GM19328 (cell line): ENCODE results near the gene TRAPPC11.

ENCODE experiments used
- ATAC-seq: cut with Tn5 transposase; IDR thresholded peaks from one replicate; pipeline ENCODE4 v1.9.1; 2021; ENCODE audit warnings: mild to moderate bottlenecking, moderate library complexity; ENCODE audit not compliant: unreplicated experiment

Gene TRAPPC11

DNA sequence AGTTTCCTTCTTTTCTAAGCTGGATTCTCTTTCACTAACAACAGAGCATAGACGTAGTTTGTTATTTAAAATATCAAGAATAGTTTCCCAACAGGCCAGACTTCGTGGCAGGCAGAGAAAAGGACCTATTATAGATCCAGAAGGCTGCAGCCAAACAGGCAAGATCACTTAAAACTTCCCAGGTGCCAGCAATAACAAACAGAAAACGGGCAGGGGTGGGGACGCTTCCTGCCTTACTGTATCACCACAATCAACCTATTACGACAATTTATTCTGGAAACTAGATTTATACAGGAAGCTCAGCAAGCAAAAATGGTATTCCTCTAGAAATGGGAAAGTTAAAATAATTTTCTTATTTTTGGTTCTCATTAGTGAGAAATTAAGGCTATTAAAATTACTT lies 22.2 kb upstream of the TRAPPC11 start:
- ATAC-seq: no peak

DNA sequence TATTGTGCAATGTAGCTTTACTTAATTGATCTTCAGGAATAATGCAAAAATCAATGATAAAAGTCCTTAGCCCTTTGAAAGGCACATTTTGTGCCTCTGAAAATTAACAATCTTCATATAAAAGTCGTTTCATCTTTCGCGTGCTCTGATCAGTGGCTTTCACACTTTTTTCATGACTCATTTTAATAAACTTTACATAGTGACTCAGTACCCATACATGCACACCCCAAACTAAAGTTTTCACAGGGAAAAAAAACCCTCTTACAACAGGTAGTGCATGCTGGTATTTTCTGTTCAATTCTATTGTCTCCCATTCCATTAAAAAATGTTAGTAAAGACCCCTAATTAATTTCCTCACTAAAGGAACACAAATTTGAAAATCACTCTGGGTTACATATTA lies 21.6 kb upstream of the TRAPPC11 start:
- ATAC-seq: no peak

GRCh38 chr4:183638436-183638835 lies 20.7 kb upstream of the TRAPPC11 start:
- ATAC-seq: no peak

- no peak for ATAC-seq
Observed at GRCh38 chr4:183639291-183639690, 19.8 kb upstream of the TRAPPC11 start.

DNA sequence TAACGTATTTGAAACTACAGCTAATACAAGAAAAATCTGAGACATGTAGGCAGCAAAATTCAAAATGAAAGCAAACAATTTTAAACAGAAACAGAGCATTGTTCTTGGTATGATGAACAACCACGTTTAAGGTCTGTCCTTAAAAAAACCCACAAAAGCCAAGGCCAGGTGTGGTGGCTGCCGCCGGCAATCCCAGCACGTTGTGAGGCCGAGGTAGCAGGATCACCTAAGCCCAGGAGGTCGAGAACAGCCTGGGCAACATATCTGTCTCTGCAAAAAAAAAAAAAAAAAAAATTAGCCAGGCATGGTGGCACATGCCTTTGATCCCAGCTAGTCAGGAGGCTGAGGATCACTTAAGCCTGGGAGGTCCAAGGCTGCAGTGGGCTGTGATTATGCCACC lies 13.8 kb upstream of the TRAPPC11 start:
- ATAC-seq: no peak

- ATAC-seq: no peak
Observed at GRCh38 chr4:183657564-183657963, 1.5 kb upstream of the TRAPPC11 start.

GRCh38 chr4:183658362-183659028 lies 598 bp upstream of the TRAPPC11 start:
- peak; percentile 33 for ATAC-seq

- no peak for ATAC-seq
Observed at GRCh38 chr4:183659872-183660242, 764 bp downstream of the TRAPPC11 start.

DNA sequence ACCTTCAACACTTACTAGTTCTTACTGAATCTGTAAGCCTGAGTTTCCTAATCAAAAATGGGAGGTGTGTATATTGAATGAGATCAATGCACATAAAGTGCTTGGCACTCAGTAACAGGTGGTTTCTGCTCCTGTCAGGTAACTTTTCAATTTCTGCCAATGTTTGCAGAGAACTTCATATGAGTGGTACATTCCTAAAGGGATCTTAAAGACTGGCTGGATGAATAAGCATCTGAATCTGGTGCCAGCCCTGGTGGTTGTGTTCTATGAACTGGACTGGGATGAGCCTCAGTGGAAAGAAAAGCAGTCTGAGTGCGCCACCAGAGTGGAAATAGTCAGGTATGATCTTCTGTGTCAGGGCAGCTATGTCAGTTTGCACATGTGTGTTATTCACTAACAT lies 7.0 kb downstream of the TRAPPC11 start:
- ATAC-seq: no peak

GRCh38 chr4:183670251-183670650 lies 11.2 kb downstream of the TRAPPC11 start:
- no peak for ATAC-seq

DNA sequence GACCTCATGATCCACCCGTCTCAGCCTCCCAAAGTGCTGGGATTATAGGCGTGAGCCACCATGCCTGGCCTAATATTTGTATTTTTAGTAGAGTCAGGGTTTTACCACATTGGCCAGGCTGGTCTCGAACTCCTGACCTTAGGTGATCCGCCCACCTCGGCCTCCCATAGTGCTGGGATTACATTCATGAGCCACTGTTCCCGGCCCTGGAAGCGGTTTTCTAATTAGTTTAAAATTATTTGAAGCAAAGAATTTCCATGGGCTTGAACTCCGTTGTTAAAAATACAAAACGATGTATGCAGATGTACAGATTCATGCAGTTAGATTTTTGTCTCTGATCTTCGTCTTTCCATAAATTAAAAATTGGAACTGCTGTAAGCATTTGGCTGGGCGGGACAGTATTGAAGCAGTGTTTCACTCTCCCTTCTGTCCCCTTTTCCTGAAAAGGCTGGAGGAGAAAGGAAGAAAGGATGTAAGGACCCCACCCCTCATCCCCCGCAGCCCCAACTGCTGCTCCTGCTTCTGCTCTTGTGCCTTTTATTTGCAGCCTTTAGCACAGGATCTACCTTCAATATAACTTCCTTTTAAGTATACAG lies 12.0 kb downstream of the TRAPPC11 start:
- no peak for ATAC-seq

DNA sequence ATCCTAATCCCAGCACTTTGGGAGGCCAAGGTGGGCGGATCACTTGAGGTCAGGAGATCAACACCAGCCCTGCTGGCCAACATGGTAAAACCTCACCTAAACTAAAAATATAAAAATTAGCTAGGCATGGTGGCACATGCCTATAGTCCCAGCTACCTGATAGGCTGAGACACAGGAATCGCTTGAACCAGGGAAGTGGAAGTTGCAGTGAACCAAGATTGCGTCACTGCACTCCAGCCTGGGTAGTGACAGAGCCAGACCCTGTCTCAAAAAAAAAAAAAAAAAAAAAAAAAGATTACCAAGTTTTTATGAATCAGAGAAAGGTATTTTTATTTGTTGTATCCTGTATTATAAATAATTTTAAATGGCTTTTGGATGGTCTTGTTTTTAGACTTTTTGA lies 15.1 kb downstream of the TRAPPC11 start:
- no peak for ATAC-seq

- no peak for ATAC-seq
Observed at GRCh38 chr4:183675625-183676024, 16.5 kb downstream of the TRAPPC11 start.

GRCh38 chr4:183681119-183681518 lies 22.0 kb downstream of the TRAPPC11 start:
- ATAC-seq: no peak

DNA sequence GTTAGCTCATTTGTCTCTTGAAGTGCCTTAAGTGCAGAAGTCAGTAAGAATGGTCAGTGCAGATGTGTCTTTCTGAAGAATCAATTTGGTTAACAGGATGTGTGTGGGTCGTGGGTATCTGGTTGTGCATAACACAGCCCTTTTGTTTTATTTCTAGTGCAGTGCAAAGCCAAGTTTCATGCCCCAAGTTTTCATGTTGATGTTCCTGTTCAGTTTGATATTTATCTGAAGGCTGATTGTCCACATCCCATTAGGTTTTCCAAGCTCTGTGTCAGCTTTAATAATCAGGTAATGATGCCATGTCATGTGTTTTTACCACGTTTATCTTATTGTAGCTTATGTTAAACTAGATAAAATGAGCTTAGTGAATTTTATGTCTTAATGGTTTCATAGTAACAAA lies 27.4 kb downstream of the TRAPPC11 start:
- no peak for ATAC-seq

GRCh38 chr4:183688216-183688615 lies 29.1 kb downstream of the TRAPPC11 start:
- no peak for ATAC-seq

DNA sequence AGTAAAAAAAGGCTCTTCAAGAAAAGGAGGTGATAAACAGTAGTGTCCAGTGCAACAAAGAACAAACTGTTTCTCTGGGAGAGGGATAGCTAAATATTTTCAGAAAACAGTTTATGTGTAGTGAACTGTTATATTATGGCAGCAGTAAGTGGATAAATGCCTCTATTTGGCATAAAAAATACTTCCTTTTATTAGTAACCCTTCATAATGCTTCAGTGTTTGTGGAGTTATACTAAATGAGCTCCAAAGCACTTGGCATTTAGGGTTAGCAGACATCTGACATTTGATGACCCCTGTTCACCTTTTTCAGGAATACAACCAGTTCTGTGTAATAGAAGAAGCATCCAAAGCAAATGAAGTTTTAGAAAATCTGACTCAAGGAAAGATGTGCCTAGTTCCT lies 31.9 kb downstream of the TRAPPC11 start:
- no peak for ATAC-seq

GRCh38 chr4:183691897-183692296 lies 32.8 kb downstream of the TRAPPC11 start:
- no peak for ATAC-seq

GRCh38 chr4:183698909-183699308 lies 39.8 kb downstream of the TRAPPC11 start:
- ATAC-seq: no peak

DNA sequence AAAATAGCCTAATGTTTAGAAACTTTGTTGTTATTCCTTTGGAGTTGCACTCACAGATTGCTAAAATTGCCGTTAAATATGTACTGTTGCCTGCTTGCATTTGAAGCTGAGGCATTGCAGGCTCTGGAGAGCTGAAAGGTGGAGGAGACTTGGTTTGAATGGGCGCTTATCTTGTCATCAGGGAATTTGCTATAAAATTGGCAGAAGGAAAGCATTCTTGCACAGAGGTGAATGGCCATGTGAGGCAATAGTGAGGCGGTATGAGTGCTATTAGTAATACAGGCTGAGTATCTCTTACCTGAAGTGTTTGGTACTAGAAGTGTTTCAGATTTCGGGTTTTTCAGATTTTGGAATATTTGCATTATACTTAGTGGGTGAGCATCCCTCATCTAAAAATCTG lies 41.3 kb downstream of the TRAPPC11 start:
- no peak for ATAC-seq

DNA sequence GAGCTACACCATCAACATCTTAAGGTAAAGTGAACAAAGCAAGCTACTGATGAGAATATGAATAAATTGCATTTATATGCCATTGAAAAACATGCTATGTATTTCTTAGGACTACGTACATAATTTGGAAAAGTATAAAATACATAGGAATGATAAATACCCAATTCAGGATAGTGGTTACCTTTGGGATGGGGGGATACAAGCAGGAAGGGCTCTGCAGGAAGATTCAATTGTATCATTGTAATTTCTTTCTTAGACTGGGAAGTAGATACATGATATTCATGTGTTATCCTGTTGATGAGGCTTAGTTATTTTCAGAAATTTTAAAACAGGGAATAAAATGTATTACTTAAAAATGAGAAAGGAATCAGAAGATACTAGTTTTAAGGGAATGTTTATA lies 43.4 kb downstream of the TRAPPC11 start:
- ATAC-seq: no peak

DNA sequence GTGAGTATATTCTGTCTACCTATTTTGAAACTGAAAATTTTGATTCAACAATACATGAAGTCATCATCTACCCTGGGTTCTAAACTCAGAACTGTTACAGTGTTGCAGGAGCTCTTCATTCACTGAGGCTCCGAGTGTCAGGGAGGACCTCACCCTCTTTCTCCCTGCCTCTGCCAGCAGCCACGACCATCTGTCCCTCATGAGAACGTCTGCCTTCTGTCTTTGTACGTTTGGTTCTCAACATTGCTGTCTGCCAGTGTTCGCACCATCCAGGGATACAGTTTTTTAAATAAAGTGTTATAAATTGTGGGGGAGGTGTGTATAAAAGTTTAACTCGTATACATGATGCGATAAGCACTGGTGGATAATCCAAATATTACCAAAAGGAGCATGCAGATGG lies 55.5 kb downstream of the TRAPPC11 start:
- no peak for ATAC-seq

- no peak for ATAC-seq
Observed at GRCh38 chr4:183716302-183716701, 57.2 kb downstream of the TRAPPC11 start.
